ENCODE data around the gene PDE4D. TPM values are rescaled to one million over a fixed set of nuclear protein-coding genes. Genes with fewer than 3 reads are reported as not detected.

The PDE4D gene
- total RNA-seq, 1 experiment from 2014 or later, result 2.1 TPM

DNA sequence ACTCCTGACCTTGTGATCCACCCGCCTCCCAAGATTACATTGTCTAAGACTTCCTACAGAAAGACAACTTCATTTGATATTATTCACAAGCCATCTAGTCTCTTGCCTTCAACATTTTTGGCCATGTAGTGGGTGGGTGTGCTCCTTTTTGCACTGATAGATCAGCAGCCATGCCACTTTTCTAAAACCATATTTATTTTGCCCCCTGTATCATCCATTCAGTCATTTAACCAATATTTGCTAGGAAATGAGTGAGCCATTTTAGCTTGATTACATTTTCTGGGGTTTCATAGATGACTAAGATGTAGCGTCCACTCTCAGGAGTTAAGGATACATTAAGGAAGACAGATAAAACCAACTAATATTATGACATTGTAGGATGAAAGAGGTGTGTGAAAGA lies 755.0 kb downstream of the PDE4D start:
- H3K9me3 Mint-ChIP-seq, result no peaks in the 10 kb centered on the region
- H3K4me1 ChIP-seq (ENCODE audit: insufficient read depth, low read length), result no peaks in the 10 kb centered on the region
- H3K4ac ChIP-seq (ENCODE audit: low read depth, low read length), result no peak overlapping the region
- no peaks in the 10 kb centered on the region for H3K9me3 ChIP-seq (ENCODE audit: control insufficient read depth, low read depth, low read length)
- H2AFZ ChIP-seq (ENCODE audit: low read length), result no peak overlapping the region
- no peak overlapping the region for H2BK120ac ChIP-seq (ENCODE audit: low read depth, low read length, poor library complexity, severe bottlenecking)
- no peak overlapping the region for H3K4me3 Mint-ChIP-seq
- no peak overlapping the region for H3K18ac ChIP-seq (ENCODE audit: insufficient read length, low read depth, low read length)
- H3K56ac ChIP-seq (ENCODE audit: insufficient read length, low read depth, low read length), result no peak overlapping the region
- H3K4me2 ChIP-seq (ENCODE audit: insufficient read depth, insufficient read length, low read length), result no peak overlapping the region
- H3K23me2 ChIP-seq (ENCODE audit: insufficient read length, low read depth, low read length, poor library complexity, severe bottlenecking), result no peaks in the 10 kb centered on the region
- no peak for DNase-seq
- no peak overlapping the region for H2BK5ac ChIP-seq (ENCODE audit: insufficient read length, low read length)
- H3K9ac ChIP-seq (ENCODE audit: extremely low read depth, insufficient read length, low read length), result no peak overlapping the region
- H3K79me2 ChIP-seq (ENCODE audit: insufficient read depth, low read length), result no peaks in the 10 kb centered on the region
- TF ChIP-seq CTCF (conservative IDR thresholded peaks at IDR 0.05), result no peak
- H3T11ph ChIP-seq (ENCODE audit: low read length), result no peak overlapping the region
- no peak overlapping the region for H2BK20ac ChIP-seq (ENCODE audit: low read depth, low read length, poor library complexity, severe bottlenecking)
- H4K91ac ChIP-seq (ENCODE audit: insufficient read length, low read depth, low read length), result no peak overlapping the region
- H3K79me1 ChIP-seq (ENCODE audit: insufficient read depth, low read depth, low read length, poor library complexity, severe bottlenecking), result no peaks in the 10 kb centered on the region
- H2BK12ac ChIP-seq (ENCODE audit: insufficient read length, low read depth, low read length), result no peak overlapping the region
- H3K14ac ChIP-seq (ENCODE audit: insufficient read depth, low read length), result no peak overlapping the region
- no peak overlapping the region for H3K23ac ChIP-seq (ENCODE audit: insufficient read length, low read depth, low read length)
- WGBS (ENCODE audit: extremely low coverage, insufficient read length, low lambda C conversion rate), result no CpG with 5 or more reads among the region's 2 CpGs
- no peak overlapping the region for H2AK5ac ChIP-seq (ENCODE audit: insufficient read length, low read length)
- H3K27me3 ChIP-seq (ENCODE audit: insufficient read depth, low read length), result no peaks in the 10 kb centered on the region
- no peaks in the 10 kb centered on the region for H3K27me3 Mint-ChIP-seq (ENCODE audit: low read depth)
- H3K36me3 Mint-ChIP-seq (ENCODE audit: insufficient read depth in 1 of 3, low read depth in 3 of 3), result no peaks in the 10 kb centered on the region
- no peak overlapping the region for H3K27ac ChIP-seq (ENCODE audit: insufficient read length, low read depth, low read length)
- no peaks in the 10 kb centered on the region for H4K20me1 ChIP-seq (ENCODE audit: control insufficient read depth, insufficient read depth, insufficient read length)
- no peak overlapping the region for H4K5ac ChIP-seq (ENCODE audit: insufficient read length, low read depth, low read length)
- no peaks in the 10 kb centered on the region for H3K4me1 Mint-ChIP-seq
- H4K8ac ChIP-seq (replicated peaks; ENCODE audit: insufficient read length, low read depth, low read length), result no peak overlapping the region
- no peak overlapping the region for H3K27ac Mint-ChIP-seq
- H2BK15ac ChIP-seq (ENCODE audit: low read depth, low read length), result no peak overlapping the region
